GM10266 (cell line): Measurements from ENCODE around the gene ATP8A1.
"Not testable (repeated sequence)": the region's sequence is repeated elsewhere in the genome, so short reads cannot be mapped to it uniquely, and the experiment has no call there.

ENCODE experiments used
- DNase-seq: peaks from one replicate; pipeline ENCODE4 v3.0.0; 2012; ENCODE audit errors: extremely low spot score
- TF ChIP-seq, protein P1 (sequence below): IDR thresholded peaks from 2 replicates; pipeline ENCODE4 v1.5.1; 2012; ENCODE audit warnings: mild to moderate bottlenecking, low read depth; ENCODE audit not compliant: control insufficient read depth, insufficient read depth; ENCODE audit errors: missing control alignments

ATP8A1 gene

DNA sequence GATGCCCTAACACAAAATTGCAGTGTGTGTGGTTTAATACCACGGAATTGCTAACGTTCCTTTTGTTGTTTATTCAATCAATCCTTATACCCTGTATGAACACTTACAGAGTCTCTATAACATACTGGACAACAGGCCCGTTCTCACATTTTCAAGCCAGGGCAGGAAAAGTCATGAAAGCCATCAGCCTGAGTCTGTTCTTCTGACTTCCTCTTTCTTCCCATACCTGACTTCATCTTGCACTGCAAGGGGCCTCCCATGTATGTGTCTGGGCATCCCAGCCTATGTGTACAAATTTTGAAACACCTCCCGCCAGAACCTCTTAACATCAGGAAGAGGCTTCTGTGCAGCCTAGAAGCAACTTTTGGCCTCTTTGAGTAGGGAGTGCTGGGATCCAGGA is 264.5 kb downstream of the ATP8A1 start:
- DNase-seq: no peak
- TF ChIP-seq, protein P1, sequence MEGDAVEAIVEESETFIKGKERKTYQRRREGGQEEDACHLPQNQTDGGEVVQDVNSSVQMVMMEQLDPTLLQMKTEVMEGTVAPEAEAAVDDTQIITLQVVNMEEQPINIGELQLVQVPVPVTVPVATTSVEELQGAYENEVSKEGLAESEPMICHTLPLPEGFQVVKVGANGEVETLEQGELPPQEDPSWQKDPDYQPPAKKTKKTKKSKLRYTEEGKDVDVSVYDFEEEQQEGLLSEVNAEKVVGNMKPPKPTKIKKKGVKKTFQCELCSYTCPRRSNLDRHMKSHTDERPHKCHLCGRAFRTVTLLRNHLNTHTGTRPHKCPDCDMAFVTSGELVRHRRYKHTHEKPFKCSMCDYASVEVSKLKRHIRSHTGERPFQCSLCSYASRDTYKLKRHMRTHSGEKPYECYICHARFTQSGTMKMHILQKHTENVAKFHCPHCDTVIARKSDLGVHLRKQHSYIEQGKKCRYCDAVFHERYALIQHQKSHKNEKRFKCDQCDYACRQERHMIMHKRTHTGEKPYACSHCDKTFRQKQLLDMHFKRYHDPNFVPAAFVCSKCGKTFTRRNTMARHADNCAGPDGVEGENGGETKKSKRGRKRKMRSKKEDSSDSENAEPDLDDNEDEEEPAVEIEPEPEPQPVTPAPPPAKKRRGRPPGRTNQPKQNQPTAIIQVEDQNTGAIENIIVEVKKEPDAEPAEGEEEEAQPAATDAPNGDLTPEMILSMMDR: no peak

- no peak for DNase-seq
- TF ChIP-seq, protein P1: no peak
Observed at GRCh38 chr4:42391981-42392380, 264.9 kb downstream of the ATP8A1 start.

- TF ChIP-seq, protein P1: no peak
- no peak for DNase-seq
Observed at GRCh38 chr4:42391355-42391664, 265.6 kb downstream of the ATP8A1 start.

- TF ChIP-seq, protein P1: no peak
- DNase-seq: no peak
Observed at GRCh38 chr4:42390622-42391354, 266.1 kb downstream of the ATP8A1 start.

DNA sequence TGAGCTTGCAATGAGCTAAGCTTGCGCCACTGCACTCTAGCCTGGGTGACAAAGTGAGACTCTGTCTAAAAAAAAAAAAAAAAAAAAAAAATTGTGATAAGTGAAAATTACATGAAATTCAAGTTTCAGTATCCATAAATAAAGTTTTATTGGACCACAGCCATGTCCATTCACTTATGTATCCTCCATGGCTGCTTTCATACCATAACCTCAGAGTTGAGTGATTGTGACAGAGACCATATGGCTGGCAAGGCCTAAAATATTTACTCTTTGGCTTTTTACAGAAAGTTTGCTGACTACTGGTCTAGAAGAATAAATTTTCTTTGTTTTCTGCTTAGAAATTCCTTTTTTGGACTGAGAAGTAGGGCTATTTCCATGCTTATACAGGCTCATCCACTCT is 271.4 kb downstream of the ATP8A1 start:
- no peak for DNase-seq
- TF ChIP-seq, protein P1: no peak

GRCh38 chr4:42381666-42382065 is 275.2 kb downstream of the ATP8A1 start:
- TF ChIP-seq, protein P1: no peak

GRCh38 chr4:42377497-42377896 is 279.4 kb downstream of the ATP8A1 start:
- DNase-seq: no peak
- TF ChIP-seq, protein P1: no peak

More at GRCh38 chr4:42381666-42382065, 275.2 kb downstream of the ATP8A1 start:
- DNase-seq: no peak

DNA sequence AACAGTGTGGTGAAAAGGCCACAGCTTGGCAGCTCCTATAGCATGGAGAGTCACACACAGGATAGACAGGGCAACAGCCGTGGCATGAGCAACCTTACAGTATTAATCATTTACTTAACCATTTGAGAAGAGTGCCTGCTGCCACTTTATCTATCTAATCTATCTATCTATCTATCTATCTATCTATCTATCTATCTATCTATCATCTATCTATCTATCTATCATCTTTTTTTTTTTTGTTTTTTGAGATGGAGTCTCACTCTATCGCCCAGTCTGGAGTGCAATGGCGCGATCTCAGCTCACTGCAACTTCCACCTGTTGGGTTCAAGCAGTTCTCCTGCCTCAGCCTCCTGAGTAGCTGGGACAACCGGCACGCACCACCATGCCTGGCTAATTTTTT is 284.6 kb downstream of the ATP8A1 start:
- not testable (repeated sequence) for DNase-seq
